Bronchial epithelial cell (primary cell): ENCODE results near the gene CLDN34. TPM values are rescaled to one million over a fixed set of nuclear protein-coding genes. Genes with fewer than 3 reads are reported as not detected.

Experiments used
- DNase-seq: peaks from one replicate; pipeline ENCODE4 v3.0.0-alpha.2; 2010; ENCODE audit warnings: low read depth
- FAIRE-seq: peaks from 2 replicates; lab custom pipeline; 2011; peaks lifted over from hg19 to GRCh38; lab: Jason Lieb, UNC
- H3K27me3 ChIP-seq: 2 replicates; pipeline ENCODE4 v1.5.1; 2011; ENCODE audit warnings: low read length; ENCODE audit not compliant: control insufficient read depth, insufficient read depth
- H3K36me3 ChIP-seq: 2 replicates; pipeline ENCODE4 v1.5.1; 2011; ENCODE audit warnings: low read length; ENCODE audit not compliant: control insufficient read depth, insufficient read depth
- H3K4me3 ChIP-seq: 2 replicates; pipeline ENCODE4 v1.5.1; 2011; ENCODE audit warnings: mild to moderate bottlenecking, low read depth, low read length, control low read depth
- total RNA-seq: library from RNA; depleted of rRNA; stranded (reverse); fragments of >200 nt; gene quantifications from 2 replicates; pipeline ENCODE4 v1.2.1, GENCODE V29; 2014
- TF ChIP-seq, protein P1 (sequence below): IDR thresholded peaks from 2 replicates; pipeline ENCODE4 v1.5.1; 2011; ENCODE audit warnings: mild to moderate bottlenecking, moderate library complexity, low read length, control low read depth, inconsistent platforms; ENCODE audit not compliant: insufficient read depth, severe bottlenecking

The CLDN34 gene
- total RNA-seq, 1 donor from 2014 or later, result not detected

GRCh38 chrX:9980401-9980800, 13.2 kb downstream of the CLDN34 start:
- FAIRE-seq (no peak), DNase-seq (no peak)
- H3K36me3 ChIP-seq, result no peaks in the 10 kb centered on the region
- no peaks in the 10 kb centered on the region for H3K27me3 ChIP-seq
- H3K4me3 ChIP-seq, result no peak overlapping the region
- TF ChIP-seq, protein P1, sequence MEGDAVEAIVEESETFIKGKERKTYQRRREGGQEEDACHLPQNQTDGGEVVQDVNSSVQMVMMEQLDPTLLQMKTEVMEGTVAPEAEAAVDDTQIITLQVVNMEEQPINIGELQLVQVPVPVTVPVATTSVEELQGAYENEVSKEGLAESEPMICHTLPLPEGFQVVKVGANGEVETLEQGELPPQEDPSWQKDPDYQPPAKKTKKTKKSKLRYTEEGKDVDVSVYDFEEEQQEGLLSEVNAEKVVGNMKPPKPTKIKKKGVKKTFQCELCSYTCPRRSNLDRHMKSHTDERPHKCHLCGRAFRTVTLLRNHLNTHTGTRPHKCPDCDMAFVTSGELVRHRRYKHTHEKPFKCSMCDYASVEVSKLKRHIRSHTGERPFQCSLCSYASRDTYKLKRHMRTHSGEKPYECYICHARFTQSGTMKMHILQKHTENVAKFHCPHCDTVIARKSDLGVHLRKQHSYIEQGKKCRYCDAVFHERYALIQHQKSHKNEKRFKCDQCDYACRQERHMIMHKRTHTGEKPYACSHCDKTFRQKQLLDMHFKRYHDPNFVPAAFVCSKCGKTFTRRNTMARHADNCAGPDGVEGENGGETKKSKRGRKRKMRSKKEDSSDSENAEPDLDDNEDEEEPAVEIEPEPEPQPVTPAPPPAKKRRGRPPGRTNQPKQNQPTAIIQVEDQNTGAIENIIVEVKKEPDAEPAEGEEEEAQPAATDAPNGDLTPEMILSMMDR, result no peak

- H3K36me3 ChIP-seq, result no peaks in the 10 kb centered on the region
- no peak for DNase-seq
- FAIRE-seq, result no peak
Observed at GRCh38 chrX:9980927-9981326, 13.8 kb downstream of the CLDN34 start.

DNA sequence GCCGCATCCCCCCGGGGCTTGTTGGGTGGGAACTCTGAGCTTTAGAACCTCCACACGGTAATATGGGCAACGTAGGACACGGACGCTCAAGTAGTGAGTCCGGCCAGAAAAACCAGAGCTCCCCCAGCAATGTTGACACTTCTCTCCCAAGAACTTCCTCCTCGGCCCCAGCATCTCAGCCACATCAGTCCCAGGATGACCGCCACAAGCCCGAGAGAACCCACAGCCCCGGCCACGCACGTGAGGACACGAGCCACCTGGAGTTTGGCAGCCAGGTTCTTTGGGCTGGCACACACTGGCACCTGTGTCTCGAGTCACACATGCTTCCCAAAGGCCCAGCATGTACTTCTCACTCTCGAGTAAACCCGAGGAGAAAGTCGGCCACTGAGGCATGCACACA, 16.3 kb downstream of the CLDN34 start:
- TF ChIP-seq, protein P1, result no peak
- no peak overlapping the region for H3K4me3 ChIP-seq
- no peaks in the 10 kb centered on the region for H3K27me3 ChIP-seq
- FAIRE-seq (no peak), DNase-seq (no peak)
- H3K36me3 ChIP-seq, result no peaks in the 10 kb centered on the region

More at GRCh38 chrX:9980927-9981326, 13.8 kb downstream of the CLDN34 start:
- Histone ChIP-seq H3K4me3 (no peak overlapping the region), H3K27me3 (no peaks in the 10 kb centered on the region)
- TF ChIP-seq, protein P1, result no peak

DNA sequence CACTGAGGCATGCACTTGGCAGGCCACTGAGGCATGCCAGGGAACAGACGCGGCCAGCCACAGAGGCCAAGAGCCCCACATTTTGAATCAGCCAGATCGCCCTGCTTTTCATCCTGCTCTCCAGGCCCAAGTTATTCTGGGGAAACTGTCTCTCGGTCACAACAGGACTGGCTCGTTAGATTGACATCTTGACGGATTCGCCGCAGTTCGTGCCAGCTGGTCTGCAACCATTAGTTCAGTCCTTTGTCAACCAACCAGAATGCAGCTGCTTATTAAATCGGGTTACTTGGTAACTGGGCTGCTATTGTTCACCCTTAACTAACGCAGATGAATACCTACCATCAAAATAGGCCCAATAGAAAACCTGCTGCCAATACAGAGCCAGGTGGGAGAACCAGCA, 16.7 kb downstream of the CLDN34 start:
- Histone ChIP-seq H3K27me3 (no peaks in the 10 kb centered on the region), H3K36me3 (no peaks in the 10 kb centered on the region), H3K4me3 (no peak overlapping the region)
- DNase-seq (no peak), FAIRE-seq (no peak)
- TF ChIP-seq, protein P1, result no peak

DNA sequence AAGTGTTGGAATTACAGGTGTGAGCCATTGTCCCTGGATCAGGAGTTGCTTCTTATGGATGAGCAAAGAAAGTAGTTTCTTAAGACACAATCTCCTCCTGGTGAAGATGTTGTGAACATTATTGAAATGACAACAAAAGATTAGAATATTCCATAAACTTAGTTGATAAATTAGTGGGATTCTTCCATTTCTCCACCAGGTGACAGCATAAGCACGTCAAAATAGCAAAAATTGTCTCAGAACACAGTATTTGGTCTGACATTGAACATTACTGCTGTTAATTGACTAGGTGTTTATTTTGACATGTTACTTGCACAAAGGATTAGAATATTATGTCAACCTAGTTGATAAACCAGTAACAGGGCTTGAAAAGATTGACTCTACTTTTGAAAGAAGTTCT, 21.6 kb downstream of the CLDN34 start:
- H3K27me3 ChIP-seq, result no peaks in the 10 kb centered on the region
- H3K36me3 ChIP-seq, result no peaks in the 10 kb centered on the region
- FAIRE-seq (no peak), DNase-seq (peak; percentile 10)
- H3K4me3 ChIP-seq, result no peak overlapping the region
- TF ChIP-seq, protein P1, result peak; percentile 13

GRCh38 chrX:9992061-9992460, 24.9 kb downstream of the CLDN34 start:
- Histone ChIP-seq H3K4me3 (no peak overlapping the region), H3K27me3 (no peaks in the 10 kb centered on the region), H3K36me3 (no peaks in the 10 kb centered on the region)
- DNase-seq (no peak), FAIRE-seq (no peak)
- TF ChIP-seq, protein P1, result no peak
